ENCODE data around the gene CNOT10.

DNA sequence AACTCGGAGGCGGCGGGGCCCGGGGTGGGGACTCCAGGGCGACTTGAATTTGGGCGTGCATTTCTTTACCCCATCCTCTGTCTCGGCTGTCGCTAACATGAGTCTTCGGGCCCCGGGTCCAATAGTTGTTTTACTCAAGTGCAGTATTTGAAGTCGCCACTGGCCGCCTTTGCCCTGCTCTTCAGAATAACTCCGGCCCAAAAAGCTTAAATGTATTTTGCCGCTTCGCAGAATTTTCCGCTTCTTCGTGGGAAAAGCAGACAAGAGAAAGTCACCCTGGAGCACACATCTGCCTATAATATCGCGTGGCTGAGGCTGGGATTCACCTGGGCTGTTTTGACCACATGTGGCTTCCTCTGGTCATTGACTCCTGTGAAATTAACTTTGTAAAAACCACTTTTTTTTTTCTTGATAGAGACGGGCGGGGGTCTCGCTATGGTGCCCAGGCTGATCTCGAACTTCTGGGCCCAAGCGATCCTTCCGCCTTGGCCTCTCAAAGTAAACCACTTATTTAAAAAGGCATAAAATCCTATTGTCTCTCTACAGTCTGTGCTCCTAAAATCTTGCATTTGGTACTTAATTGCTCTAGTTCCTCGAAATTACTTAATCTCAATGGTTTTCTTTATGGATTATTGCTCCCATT lies 676 bp downstream of the CNOT10 start:
- TF ChIP-seq, protein P1, sequence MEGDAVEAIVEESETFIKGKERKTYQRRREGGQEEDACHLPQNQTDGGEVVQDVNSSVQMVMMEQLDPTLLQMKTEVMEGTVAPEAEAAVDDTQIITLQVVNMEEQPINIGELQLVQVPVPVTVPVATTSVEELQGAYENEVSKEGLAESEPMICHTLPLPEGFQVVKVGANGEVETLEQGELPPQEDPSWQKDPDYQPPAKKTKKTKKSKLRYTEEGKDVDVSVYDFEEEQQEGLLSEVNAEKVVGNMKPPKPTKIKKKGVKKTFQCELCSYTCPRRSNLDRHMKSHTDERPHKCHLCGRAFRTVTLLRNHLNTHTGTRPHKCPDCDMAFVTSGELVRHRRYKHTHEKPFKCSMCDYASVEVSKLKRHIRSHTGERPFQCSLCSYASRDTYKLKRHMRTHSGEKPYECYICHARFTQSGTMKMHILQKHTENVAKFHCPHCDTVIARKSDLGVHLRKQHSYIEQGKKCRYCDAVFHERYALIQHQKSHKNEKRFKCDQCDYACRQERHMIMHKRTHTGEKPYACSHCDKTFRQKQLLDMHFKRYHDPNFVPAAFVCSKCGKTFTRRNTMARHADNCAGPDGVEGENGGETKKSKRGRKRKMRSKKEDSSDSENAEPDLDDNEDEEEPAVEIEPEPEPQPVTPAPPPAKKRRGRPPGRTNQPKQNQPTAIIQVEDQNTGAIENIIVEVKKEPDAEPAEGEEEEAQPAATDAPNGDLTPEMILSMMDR (IDR thresholded peaks at IDR 0.05; ENCODE audit: low read length): no peak
- TF ChIP-seq EZH2 (IDR thresholded peaks at IDR 0.05; ENCODE audit: borderline replicate concordance, low read length): no peak

Measured in OCI-LY1 (cell line).